HEK293 (cell line): ENCODE data around the gene FRYL.

Experiments
- BCL11B ChIP-seq: fragments of 450-650 bp; formaldehyde crosslinking; IDR thresholded peaks from 2 replicates; pipeline ENCODE4 v1.5.1; 2016; ENCODE audit warnings: low read depth, missing biosample characterization, missing genetic modification characterization
- FEZF1 ChIP-seq: fragments of 450-650 bp; formaldehyde crosslinking; IDR thresholded peaks from 2 replicates; pipeline ENCODE4 v1.5.1; 2016; ENCODE audit warnings: missing biosample characterization, missing genetic modification characterization
- GLI4 ChIP-seq: fragments of 450-650 bp; formaldehyde crosslinking; IDR thresholded peaks from 2 replicates; pipeline ENCODE4 v1.5.1; 2016; ENCODE audit warnings: missing biosample characterization, missing genetic modification characterization
- IKZF3 ChIP-seq: fragments of 450-650 bp; IDR thresholded peaks from 2 replicates; pipeline ENCODE4 v1.5.0; 2018; ENCODE audit warnings: missing biosample characterization, mild to moderate bottlenecking, missing genetic modification characterization, moderate library complexity
- OSR2 ChIP-seq: fragments of 450-650 bp; formaldehyde crosslinking; IDR thresholded peaks from 2 replicates; pipeline ENCODE4 v1.5.1; 2016; ENCODE audit warnings: missing biosample characterization, missing genetic modification characterization
- SP2 ChIP-seq: fragments of 450-650 bp; formaldehyde crosslinking; IDR thresholded peaks from 2 replicates; pipeline ENCODE4 v1.5.1; 2016; ENCODE audit warnings: missing biosample characterization, missing genetic modification characterization
- TSHZ1 ChIP-seq: fragments of 450-650 bp; formaldehyde crosslinking; IDR thresholded peaks from 2 replicates; pipeline ENCODE4 v1.5.1; 2016; ENCODE audit warnings: missing biosample characterization, missing genetic modification characterization, borderline replicate concordance
- YY1 ChIP-seq: fragments of 450-650 bp; formaldehyde crosslinking; IDR thresholded peaks from 2 replicates; pipeline ENCODE4 v1.5.1; 2018; ENCODE audit warnings: missing biosample characterization, missing genetic modification characterization
- YY2 ChIP-seq: fragments of 450-650 bp; formaldehyde crosslinking; IDR thresholded peaks from 2 replicates; pipeline ENCODE4 v1.5.1; 2016; ENCODE audit warnings: missing biosample characterization, missing genetic modification characterization
- ZBTB20 ChIP-seq: fragments of 450-650 bp; formaldehyde crosslinking; IDR thresholded peaks from 2 replicates; pipeline ENCODE4 v1.5.1; 2016; ENCODE audit warnings: missing biosample characterization, missing genetic modification characterization
- ZBTB21 ChIP-seq: fragments of 450-650 bp; formaldehyde crosslinking; IDR thresholded peaks from 2 replicates; pipeline ENCODE4 v1.5.1; 2017; ENCODE audit warnings: missing biosample characterization, missing genetic modification characterization
- ZBTB44 ChIP-seq: fragments of 450-650 bp; IDR thresholded peaks from 2 replicates; pipeline ENCODE4 v1.5.1; 2018; ENCODE audit warnings: missing biosample characterization, mild to moderate bottlenecking, missing genetic modification characterization
- ZBTB8A ChIP-seq: fragments of 450-650 bp; formaldehyde crosslinking; IDR thresholded peaks from 2 replicates; pipeline ENCODE4 v1.5.1; 2016; ENCODE audit warnings: missing biosample characterization, missing genetic modification characterization
- ZFP3 ChIP-seq: fragments of 450-650 bp; formaldehyde crosslinking; IDR thresholded peaks from 2 replicates; pipeline ENCODE4 v1.5.1; 2016; ENCODE audit warnings: low read depth, missing biosample characterization, missing genetic modification characterization
- ZFP37 ChIP-seq: fragments of 450-650 bp; formaldehyde crosslinking; IDR thresholded peaks from 2 replicates; pipeline ENCODE4 v1.5.1; 2016; ENCODE audit warnings: missing biosample characterization, missing genetic modification characterization
- ZFP69B ChIP-seq: fragments of 450-650 bp; formaldehyde crosslinking; IDR thresholded peaks from 2 replicates; pipeline ENCODE4 v1.5.1; 2016; ENCODE audit warnings: missing biosample characterization, missing genetic modification characterization
- ZNF112 ChIP-seq: fragments of 450-650 bp; formaldehyde crosslinking; IDR thresholded peaks from 2 replicates; pipeline ENCODE4 v1.5.0; 2017; ENCODE audit warnings: missing biosample characterization, missing genetic modification characterization
- ZNF146 ChIP-seq: fragments of 450-650 bp; formaldehyde crosslinking; IDR thresholded peaks from 2 replicates; pipeline ENCODE4 v1.5.1; 2016; ENCODE audit warnings: missing biosample characterization, missing genetic modification characterization
- ZNF174 ChIP-seq: fragments of 450-650 bp; formaldehyde crosslinking; IDR thresholded peaks from 2 replicates; pipeline ENCODE4 v1.5.0; 2017; ENCODE audit warnings: missing biosample characterization, mild to moderate bottlenecking, missing genetic modification characterization
- ZNF202 ChIP-seq: fragments of 450-650 bp; formaldehyde crosslinking; IDR thresholded peaks from 2 replicates; pipeline ENCODE4 v1.5.1; 2016; ENCODE audit warnings: missing biosample characterization, missing genetic modification characterization, borderline replicate concordance
- ZNF214 ChIP-seq: fragments of 450-650 bp; formaldehyde crosslinking; IDR thresholded peaks from 2 replicates; pipeline ENCODE4 v1.5.1; 2017; ENCODE audit warnings: missing biosample characterization, mild to moderate bottlenecking, missing genetic modification characterization, borderline replicate concordance
- ZNF350 ChIP-seq: fragments of 450-650 bp; formaldehyde crosslinking; IDR thresholded peaks from 2 replicates; pipeline ENCODE4 v1.5.0; 2017; ENCODE audit warnings: missing biosample characterization, mild to moderate bottlenecking, missing genetic modification characterization
- ZNF521 ChIP-seq: fragments of 450-650 bp; formaldehyde crosslinking; IDR thresholded peaks from 2 replicates; pipeline ENCODE4 v1.5.1; 2017; ENCODE audit warnings: missing biosample characterization, mild to moderate bottlenecking, missing genetic modification characterization
- ZNF580 ChIP-seq: fragments of 450-650 bp; formaldehyde crosslinking; IDR thresholded peaks from 2 replicates; pipeline ENCODE4 v1.5.1; 2016; ENCODE audit warnings: missing biosample characterization, missing genetic modification characterization
- ZNF585B ChIP-seq: fragments of 450-650 bp; formaldehyde crosslinking; IDR thresholded peaks from 2 replicates; pipeline ENCODE4 v1.5.1; 2016; ENCODE audit warnings: missing biosample characterization, missing genetic modification characterization
- ZNF596 ChIP-seq: fragments of 450-650 bp; IDR thresholded peaks from 2 replicates; pipeline ENCODE4 v1.5.0; 2018; ENCODE audit warnings: missing biosample characterization, mild to moderate bottlenecking, missing genetic modification characterization, moderate library complexity
- ZNF639 ChIP-seq: fragments of 450-650 bp; formaldehyde crosslinking; IDR thresholded peaks from 2 replicates; pipeline ENCODE4 v1.5.1; 2016; ENCODE audit warnings: missing biosample characterization, missing genetic modification characterization
- ZNF664 ChIP-seq: fragments of 450-650 bp; formaldehyde crosslinking; IDR thresholded peaks from 2 replicates; pipeline ENCODE4 v1.5.1; 2016; ENCODE audit warnings: missing biosample characterization, missing genetic modification characterization
- ZNF692 ChIP-seq: fragments of 450-650 bp; formaldehyde crosslinking; IDR thresholded peaks from 2 replicates; pipeline ENCODE4 v1.5.1; 2016; ENCODE audit warnings: missing biosample characterization, missing genetic modification characterization
- ZNF830 ChIP-seq: fragments of 450-650 bp; IDR thresholded peaks from 2 replicates; pipeline ENCODE4 v1.5.0; 2018; ENCODE audit warnings: missing biosample characterization, missing genetic modification characterization, low read depth, mild to moderate bottlenecking, moderate library complexity
- ZSCAN16 ChIP-seq: fragments of 450-650 bp; formaldehyde crosslinking; IDR thresholded peaks from 2 replicates; pipeline ENCODE4 v1.5.1; 2016; ENCODE audit warnings: missing biosample characterization, missing genetic modification characterization

FRYL gene

GRCh38 chr4:48779095-48779997, 733 bp downstream of the FRYL start (continued):
- TF ChIP-seq ZBTB44 (tag by site-specific recombination) (no peak), ZBTB21 (no peak), ZBTB8A (peak; percentile 89), ZNF639 (tag by site-specific recombination) (no peak), ZNF174 (no peak), TSHZ1 (no peak), ZNF350 (tag by site-specific recombination) (no peak), ZSCAN16 (tag by site-specific recombination) (no peak), ZFP3 (tag by site-specific recombination) (no peak), ZNF112 (tag by site-specific recombination) (no peak), ZNF521 (tag by site-specific recombination) (no peak), IKZF3 (no peak), BCL11B (tag by site-specific recombination) (no peak), ZFP69B (0 out of 2 replicates have a peak, but pooled peaks have one; percentile 42), OSR2 (tag by site-specific recombination) (no peak), ZNF580 (tag by site-specific recombination) (no peak), SP2 (peak; percentile 34; the same call in 1 of the 2 replicates), ZNF664 (tag by site-specific recombination) (no peak), ZNF202 (tag by site-specific recombination) (no peak), ZNF830 (no peak), FEZF1 (no peak), ZFP37 (tag by site-specific recombination) (0 out of 2 replicates have a peak, but pooled peaks have one; percentile 22), YY1 (tag by site-specific recombination) (0 out of 2 replicates have a peak, but pooled peaks have one; percentile 8), ZNF596 (tag by site-specific recombination) (no peak), ZBTB20 (0 out of 2 replicates have a peak, but pooled peaks have one; percentile 47), ZNF214 (tag by site-specific recombination) (no peak), ZNF585B (tag by site-specific recombination) (no peak), GLI4 (no peak), ZNF146 (tag by site-specific recombination) (no peak), ZNF692 (tag by site-specific recombination) (0 out of 2 replicates have a peak, but pooled peaks have one; percentile 26), YY2 (tag by site-specific recombination) (no peak)
